ENCODE results near the gene TRPM1. TPM values are rescaled to one million over a fixed set of nuclear protein-coding genes. Genes with fewer than 3 reads are reported as not detected.

TRPM1 gene
- total and polyA plus RNA-seq, 3 donors from 2014 or later = 3.6 to 4.4 (median 4.4) TPM

GRCh38 chr15:31079519-31079918, 22.0 kb downstream of the TRPM1 start:
- TF ChIP-seq, protein P1, sequence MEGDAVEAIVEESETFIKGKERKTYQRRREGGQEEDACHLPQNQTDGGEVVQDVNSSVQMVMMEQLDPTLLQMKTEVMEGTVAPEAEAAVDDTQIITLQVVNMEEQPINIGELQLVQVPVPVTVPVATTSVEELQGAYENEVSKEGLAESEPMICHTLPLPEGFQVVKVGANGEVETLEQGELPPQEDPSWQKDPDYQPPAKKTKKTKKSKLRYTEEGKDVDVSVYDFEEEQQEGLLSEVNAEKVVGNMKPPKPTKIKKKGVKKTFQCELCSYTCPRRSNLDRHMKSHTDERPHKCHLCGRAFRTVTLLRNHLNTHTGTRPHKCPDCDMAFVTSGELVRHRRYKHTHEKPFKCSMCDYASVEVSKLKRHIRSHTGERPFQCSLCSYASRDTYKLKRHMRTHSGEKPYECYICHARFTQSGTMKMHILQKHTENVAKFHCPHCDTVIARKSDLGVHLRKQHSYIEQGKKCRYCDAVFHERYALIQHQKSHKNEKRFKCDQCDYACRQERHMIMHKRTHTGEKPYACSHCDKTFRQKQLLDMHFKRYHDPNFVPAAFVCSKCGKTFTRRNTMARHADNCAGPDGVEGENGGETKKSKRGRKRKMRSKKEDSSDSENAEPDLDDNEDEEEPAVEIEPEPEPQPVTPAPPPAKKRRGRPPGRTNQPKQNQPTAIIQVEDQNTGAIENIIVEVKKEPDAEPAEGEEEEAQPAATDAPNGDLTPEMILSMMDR (IDR thresholded peaks at IDR 0.05) = no peak
- no peak for TF ChIP-seq POLR2A (IDR thresholded peaks at IDR 0.05)
- H3K9me3 ChIP-seq = no peaks in the 10 kb centered on the region
- intact Hi-C loops (cut with DNase I; ENCODE audit: low total_unique reads) = no loop called here
- no peaks in the 10 kb centered on the region for H3K36me3 ChIP-seq (ENCODE audit: low read depth, missing control alignments)
- no peaks in the 10 kb centered on the region for H3K27me3 ChIP-seq
- WGBS, 2 donors = 86 to 92% methylated on average over 2 of the region's 2 CpGs
- no peak for DNase-seq
- H3K4me3 ChIP-seq = no peak overlapping the region
- H3K4me1 ChIP-seq = no peaks in the 10 kb centered on the region
- no peak overlapping the region for H3K27ac ChIP-seq

- H3K9me3 ChIP-seq = no peaks in the 10 kb centered on the region
- intact Hi-C loops (cut with DNase I; ENCODE audit: low total_unique reads) = no loop called here
- H3K4me3 ChIP-seq = no peak overlapping the region
- TF ChIP-seq, protein P1 (IDR thresholded peaks at IDR 0.05) = no peak
- no peak for TF ChIP-seq POLR2A (IDR thresholded peaks at IDR 0.05)
- DNase-seq = no peak
- H3K36me3 ChIP-seq (ENCODE audit: low read depth, missing control alignments) = no peaks in the 10 kb centered on the region
- 74 to 81% methylated on average over 8 of the region's 8 CpGs for WGBS, 2 donors
- H3K27me3 ChIP-seq = no peaks in the 10 kb centered on the region
- H3K27ac ChIP-seq = no peak overlapping the region
- H3K4me1 ChIP-seq = no peaks in the 10 kb centered on the region
These were observed 23.1 kb downstream of the TRPM1 start for GRCh38 chr15:31078471-31078870.

GRCh38 chr15:31077941-31078340, 23.6 kb downstream of the TRPM1 start:
- intact Hi-C loops (cut with DNase I; ENCODE audit: low total_unique reads) = no loop called here
- DNase-seq = no peak
- Histone ChIP-seq H3K36me3 (ENCODE audit: low read depth, missing control alignments) (no peaks in the 10 kb centered on the region), H3K9me3 (no peaks in the 10 kb centered on the region), H3K27ac (no peak overlapping the region), H3K4me1 (no peaks in the 10 kb centered on the region), H3K27me3 (no peaks in the 10 kb centered on the region), H3K4me3 (no peak overlapping the region)
- 78 to 94% methylated on average over 2 to 7 of the region's 7 CpGs for WGBS, 2 donors
- TF ChIP-seq POLR2A (IDR thresholded peaks at IDR 0.05) = no peak
- TF ChIP-seq, protein P1 (IDR thresholded peaks at IDR 0.05) = no peak

DNA sequence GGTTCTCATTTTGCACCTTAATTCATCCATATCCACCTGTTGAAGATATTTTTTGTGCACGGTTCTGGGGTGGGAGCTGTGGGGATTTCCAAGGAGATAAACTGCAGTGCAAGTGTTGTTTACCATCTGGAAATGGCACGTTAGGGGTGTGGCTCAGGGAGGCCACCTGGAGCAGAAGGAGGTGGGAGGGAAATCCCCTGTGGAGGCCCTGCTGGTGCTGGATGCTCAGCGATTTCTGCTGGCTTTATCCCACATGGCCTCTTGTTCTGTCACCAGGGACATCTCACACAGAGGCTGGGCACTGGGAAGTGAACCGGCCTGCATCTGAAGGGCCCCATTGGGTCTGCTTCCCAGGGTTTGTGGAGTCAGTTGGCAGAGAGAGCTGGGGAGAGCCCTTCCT, 24.3 kb downstream of the TRPM1 start:
- no peak for TF ChIP-seq POLR2A (IDR thresholded peaks at IDR 0.05)
- TF ChIP-seq, protein P1 (IDR thresholded peaks at IDR 0.05) = no peak

GRCh38 chr15:31074321-31074720, 27.2 kb downstream of the TRPM1 start:
- intact Hi-C loops (cut with DNase I; ENCODE audit: low total_unique reads) = no loop called here

More for the DNA sequence above, 24.3 kb downstream of the TRPM1 start:
- Histone ChIP-seq H3K9me3 (no peaks in the 10 kb centered on the region), H3K4me3 (no peak overlapping the region), H3K27me3 (no peaks in the 10 kb centered on the region), H3K4me1 (no peaks in the 10 kb centered on the region), H3K27ac (no peak overlapping the region), H3K36me3 (ENCODE audit: low read depth, missing control alignments) (no peaks in the 10 kb centered on the region)
- 54 to 64% methylated on average over 3 to 4 of the region's 4 CpGs for WGBS, 2 donors
- no peak for DNase-seq
- intact Hi-C loops (cut with DNase I; ENCODE audit: low total_unique reads) = no loop called here

More at GRCh38 chr15:31074321-31074720, 27.2 kb downstream of the TRPM1 start:
- H3K27ac ChIP-seq = no peak overlapping the region
- no peaks in the 10 kb centered on the region for H3K9me3 ChIP-seq
- H3K4me3 ChIP-seq = no peak overlapping the region
- peaks cover 7% of the 10 kb centered on the region for H3K4me1 ChIP-seq
- no peaks in the 10 kb centered on the region for H3K36me3 ChIP-seq (ENCODE audit: low read depth, missing control alignments)
- TF ChIP-seq, protein P1 (IDR thresholded peaks at IDR 0.05) = no peak
- no peak for TF ChIP-seq POLR2A (IDR thresholded peaks at IDR 0.05)
- no peaks in the 10 kb centered on the region for H3K27me3 ChIP-seq
- DNase-seq = no peak
